GM21529 (cell line): Measurements from ENCODE around the gene TTLL10.
A peak's percentile ranks its signal among the peaks of the same experiment; 100 is the strongest.
"Not testable (repeated sequence)": the region's sequence is repeated elsewhere in the genome, so short reads cannot be mapped to it uniquely, and the experiment has no call there.

Experiments used
- ATAC-seq: cut with Tn5 transposase; IDR thresholded peaks from one replicate; pipeline ENCODE4 v1.9.1; 2021; ENCODE audit not compliant: unreplicated experiment

The TTLL10 gene

DNA sequence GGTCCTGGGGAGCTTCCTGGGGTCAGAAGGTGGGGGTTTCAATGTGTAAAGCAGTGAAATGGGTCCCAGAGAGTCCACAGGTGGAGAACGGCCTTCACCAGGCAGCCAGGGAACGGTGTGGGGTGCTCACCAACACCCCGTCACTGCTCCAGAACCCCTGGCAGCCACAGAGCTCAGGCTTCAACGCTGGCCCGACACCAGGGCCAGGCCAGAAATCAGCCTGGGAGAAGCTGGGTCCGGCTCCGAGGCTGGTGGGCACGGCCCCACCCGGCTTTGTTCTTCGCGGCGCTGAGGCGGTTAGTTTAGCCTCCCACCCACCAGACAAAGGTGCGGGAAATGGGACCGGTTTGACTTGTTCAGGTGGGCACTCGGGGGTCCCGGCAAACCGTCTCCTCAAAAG is 33.0 kb upstream of the TTLL10 start:
- ATAC-seq = no peak

DNA sequence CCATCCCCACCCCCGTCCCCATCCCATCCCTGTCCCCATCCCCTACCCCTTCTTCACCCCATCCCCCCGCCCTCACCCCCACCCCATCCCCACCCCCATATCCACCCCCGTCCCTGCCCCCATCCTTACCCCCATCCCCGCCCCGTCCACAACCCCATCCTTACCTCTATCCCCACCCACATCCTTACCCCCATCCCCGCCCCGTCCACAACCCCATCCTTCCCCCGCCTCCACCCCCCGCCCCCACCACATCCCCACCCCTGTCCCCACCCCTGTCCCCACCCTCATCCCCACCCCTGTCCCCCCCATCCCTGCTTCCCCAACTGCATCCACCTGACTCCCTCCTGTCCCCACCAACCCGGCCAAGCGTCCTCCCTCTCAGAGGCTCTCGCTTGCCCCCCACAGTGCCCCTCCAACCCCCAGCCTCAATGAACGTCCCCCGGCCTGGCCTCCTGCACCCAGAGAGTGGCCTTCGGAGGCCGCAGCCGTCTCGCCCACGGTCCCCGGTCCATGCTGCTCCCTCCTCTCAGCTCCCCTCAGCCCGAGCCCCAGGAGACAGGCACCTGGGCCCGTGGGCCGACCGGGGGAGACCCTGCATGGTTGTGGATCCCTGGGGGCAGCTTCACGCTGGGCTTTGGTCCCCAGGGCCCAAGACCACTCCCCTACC is 32.3 kb upstream of the TTLL10 start:
- ATAC-seq = no peak

DNA sequence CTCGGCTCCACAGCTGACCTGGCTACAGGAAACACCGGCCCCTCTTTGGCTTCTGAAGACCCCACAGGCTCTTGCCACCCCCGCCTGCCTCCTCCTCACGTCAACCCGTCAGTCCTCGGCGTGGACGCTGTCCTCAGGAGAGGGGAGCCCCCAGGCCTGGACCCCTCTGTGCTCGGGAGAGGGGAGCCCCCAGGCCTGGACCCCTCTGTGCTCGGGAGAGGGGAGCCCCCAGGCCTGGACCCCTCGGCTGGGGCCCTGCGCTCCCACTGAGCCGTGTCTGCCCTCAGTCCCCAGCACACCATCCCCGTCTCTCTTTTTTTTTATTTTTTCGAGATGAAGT is 31.8 kb upstream of the TTLL10 start:
- ATAC-seq = no peak

DNA sequence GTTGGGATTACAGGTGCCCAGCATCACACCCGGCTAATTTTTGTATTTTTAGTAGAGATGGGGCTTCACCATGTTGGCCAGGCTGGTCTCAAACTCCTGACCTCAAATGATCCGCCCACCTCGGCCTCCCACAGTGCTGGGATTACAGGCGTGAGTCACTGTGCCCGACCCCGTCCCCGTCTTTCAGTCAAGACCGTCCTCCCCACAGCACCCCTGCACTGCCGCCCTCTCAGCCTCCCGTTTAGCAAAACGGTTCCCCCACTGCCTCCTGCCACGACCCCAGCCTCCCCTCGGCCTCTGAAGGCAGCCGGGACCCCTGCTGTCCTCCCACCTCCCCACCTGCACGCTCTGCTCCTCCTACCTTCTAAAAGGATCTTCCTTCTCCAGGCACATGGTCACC is 31.3 kb upstream of the TTLL10 start:
- not testable (repeated sequence) for ATAC-seq

DNA sequence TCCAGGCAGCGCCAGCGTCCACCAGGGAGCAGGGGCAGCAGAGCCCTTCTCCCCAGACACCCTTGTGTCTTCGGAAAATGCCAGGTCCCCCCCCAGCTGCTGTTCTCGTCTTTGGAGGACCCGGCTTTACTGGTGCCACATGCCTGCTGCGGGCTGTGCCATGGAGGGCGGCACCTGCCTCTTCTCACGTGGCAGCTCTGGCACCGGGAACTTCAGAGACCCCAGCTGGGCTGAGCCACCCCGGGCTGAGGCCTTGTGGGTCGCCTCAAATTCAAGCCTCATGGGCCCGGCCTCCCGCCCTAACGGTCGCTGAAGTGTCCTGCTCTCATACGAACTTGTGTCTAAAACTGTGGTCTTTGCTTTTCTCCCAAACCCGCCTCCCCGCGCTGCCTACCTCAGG is 30.8 kb upstream of the TTLL10 start:
- ATAC-seq = no peak

DNA sequence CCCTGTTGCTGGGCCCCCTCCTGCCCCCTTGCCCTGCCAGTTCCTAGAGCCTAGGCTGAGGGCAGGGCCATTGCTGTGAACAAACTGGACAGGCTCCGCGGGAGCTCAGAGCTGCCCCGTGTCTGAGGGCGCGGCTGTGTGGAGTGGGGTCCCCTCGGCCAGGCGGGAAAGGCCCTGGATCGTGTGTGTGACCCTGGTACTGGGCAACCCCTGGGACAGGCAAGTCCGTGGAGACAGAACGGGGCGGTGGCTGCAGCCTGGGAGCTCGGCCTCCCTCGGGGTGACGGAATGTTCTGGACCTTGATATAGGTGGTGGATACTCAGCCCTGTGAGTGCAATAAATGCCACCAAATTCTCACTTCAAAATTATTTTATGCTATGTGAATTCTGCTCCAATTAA is 30.0 kb upstream of the TTLL10 start:
- ATAC-seq = no peak

DNA sequence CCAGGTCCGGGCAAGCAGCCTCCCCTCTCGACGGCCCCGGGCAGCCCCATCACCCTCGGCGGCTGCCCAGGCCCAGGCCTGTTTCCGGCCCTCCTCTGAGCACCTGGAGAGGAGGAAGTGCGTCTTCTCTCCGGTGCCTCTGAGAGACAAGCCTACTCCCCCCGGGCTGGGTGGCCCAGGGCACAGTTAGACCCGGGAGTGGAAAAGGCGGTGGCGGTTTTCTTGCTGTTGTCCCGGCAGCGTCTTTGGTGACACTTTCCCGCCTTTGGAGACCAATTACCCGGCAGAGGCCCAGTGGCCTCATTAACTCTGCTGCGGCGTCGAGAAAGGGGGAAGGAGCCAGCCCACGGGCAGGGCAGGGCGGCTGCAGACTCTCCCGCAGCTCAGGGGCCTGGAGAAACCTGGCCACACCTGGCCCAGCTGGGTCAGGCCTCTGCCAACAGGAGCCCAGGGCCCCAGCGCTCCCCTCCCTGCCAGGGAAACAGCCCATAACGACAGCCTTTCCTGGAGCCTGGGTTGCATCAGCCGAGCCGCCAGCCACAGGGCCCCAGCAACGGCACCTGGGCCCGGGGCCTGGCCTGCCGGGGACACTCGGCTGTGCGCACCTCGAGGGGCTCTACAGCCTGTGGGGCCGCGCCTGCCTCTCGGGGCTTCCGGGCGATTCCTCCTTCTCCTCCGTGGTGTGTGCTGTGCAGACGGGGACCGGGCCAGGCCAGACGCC is 29.4 kb upstream of the TTLL10 start:
- peak; percentile 63 for ATAC-seq

DNA sequence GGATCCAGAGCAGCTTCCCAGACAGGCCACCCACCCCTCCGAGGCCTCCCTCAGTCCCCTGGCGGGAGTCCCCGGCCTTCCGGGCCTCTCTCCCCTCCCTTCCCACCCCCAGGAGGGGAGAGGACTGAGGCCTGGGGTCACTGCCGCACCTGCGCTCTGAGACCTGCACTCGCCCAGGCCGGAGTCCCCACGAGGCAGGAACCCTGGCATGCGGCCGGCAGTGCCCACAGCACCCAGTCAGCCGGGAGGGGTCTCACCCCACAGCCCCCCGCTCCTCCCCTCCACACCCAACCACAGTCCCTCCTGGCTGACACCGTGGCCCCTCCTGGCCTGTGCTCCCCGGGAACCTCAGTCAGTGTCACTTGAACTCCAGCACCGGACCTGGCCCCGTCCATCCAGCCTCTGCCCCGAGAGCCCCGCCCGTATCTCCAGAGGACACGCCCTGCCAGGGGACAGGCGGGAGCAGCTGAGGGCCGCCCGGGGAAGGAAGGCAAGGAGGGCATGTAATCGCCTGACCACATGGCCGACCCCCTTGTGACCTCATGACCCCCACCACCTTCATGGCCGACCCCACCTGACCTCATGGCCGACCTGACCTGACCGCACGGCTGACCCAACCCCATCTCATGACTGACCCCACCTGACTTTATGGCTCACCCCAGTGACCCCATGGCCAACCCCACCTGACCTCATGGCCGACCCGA is 28.7 kb upstream of the TTLL10 start:
- ATAC-seq = no peak

DNA sequence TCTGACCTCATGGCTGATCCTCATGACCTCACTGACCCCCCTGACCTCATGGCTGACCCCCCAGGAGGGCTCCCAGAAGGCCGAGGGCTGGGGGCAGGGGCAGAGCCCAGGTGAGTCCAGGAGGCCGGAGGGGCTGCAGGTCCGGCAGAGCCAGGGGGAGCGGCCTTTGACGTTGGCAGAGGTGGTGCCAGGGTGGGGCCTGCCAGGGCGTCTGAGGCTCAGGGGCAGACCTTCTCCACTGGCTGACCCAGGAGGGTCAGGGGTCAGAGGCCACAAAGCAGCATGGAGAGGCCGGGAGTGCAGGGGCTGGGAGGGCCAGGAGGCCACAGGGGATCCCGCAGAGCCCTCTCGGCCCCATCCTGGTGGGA is 28.1 kb upstream of the TTLL10 start:
- ATAC-seq = no peak

DNA sequence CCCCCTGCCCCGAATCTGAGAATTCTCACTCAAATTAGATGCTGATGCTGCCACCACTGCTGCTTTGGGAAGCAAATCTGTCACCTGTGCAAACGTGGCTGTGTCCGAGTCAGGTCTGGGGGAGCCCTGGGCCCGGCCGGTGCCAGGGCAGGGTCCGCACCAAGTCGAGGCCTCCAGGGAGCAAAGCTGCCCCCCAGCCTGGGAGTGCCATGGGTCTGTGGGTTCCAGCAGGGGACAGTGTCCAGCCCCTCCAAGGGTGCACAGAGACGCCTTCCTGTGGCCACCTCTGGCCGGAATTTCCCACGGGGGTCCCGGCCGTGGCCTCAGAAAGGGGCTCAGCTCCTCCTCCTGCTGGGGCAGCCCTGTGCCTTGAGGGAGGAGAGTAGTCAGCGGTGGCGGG is 27.7 kb upstream of the TTLL10 start:
- ATAC-seq = no peak

DNA sequence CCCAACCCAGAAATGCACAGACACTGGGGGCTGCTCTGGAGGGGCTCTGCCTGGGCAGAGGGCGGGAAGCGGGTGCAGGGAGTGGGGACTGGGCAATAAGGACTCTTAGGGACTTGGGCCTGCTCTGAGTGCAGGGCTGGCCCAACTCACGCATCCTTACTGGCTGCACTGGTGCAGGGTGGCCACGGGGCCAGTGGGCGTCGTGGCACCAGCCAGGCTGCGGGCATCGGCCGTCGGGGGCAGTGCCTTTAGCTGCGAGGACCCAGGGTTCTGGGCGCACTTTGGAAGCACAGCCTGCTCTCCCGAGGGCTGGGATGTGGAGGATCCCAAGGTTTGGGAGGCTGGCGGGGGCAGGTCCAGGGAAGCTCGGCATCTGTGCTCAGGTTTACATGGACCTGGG is 27.1 kb upstream of the TTLL10 start:
- ATAC-seq = no peak

DNA sequence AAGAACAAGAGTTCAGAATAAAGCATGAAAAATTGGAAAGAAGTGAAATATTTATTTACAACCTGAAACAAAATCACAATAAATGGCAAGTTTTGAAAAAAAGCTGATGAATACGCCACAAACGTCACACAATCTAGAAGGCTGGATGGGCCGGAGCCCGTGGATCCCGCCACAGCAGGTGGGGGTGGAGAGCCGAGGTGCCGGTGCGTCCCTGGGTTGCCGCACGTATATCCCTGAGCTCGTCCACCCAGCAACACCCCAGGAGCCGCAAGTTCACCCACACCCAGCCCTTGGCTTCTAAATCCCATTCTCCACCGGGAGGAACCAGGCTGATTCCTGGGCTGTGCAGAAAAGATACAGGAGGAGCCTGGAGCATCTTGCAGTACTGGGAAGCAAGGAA is 25.6 kb upstream of the TTLL10 start:
- no peak for ATAC-seq

DNA sequence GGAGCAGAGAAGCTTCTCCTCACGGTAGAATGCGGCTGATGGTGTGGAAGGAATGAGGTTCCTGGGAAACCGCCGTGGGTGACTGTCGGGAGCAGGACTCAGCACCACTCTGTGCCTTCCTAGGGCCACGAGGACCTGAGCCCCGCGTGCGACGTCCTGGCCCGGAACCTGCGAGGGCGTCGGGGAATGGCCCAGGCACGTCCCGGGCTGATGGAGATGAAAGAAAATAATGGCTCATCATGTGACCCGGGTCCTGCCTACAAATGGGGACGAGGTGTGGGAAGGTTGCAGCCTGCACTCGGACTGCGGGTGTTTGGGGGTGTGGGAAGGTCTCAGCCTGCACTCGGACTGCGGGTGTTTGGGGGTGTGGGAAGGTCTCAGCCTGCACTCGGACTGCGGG is 25.1 kb upstream of the TTLL10 start:
- ATAC-seq = no peak

DNA sequence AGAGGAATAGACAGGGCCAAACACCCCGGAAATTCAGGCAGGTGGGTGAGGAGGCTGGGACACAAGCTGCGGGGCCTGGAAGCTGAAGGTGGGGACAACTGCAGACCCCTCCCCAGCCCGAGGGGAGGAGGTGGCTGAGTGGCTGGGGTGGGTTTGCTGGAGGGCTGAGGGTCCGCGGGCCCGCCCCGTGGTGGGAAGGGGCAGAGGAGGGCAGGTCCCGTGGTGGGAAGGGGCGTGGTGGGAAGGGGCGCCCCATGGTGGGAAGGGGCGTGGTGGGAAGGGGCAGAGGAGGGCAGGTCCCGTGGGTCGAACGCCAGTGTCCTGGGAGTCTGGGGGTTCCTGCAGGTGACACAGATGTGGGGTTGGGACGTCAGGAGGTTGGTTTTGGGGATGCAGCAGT is 24.3 kb upstream of the TTLL10 start:
- ATAC-seq = no peak

DNA sequence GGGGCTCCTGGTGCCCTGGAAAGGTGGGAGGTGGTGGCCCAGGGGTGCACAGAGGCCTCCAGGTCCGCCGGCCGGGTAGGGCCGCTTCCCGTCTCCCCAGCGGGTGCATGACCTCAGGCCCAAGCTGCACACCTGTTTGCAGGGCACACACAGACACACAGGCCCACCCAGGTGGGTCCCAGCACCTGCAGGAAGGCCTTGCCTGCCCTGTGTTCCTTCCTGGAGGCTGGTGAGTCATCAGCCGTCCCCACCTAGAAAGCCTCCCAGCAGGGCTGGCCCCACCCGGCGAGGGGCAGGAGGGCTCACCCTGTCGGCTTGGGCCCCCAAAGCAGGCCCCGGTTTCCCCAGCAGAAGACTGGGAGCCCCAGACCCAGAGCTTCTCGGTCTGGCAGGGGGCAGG is 23.6 kb upstream of the TTLL10 start:
- ATAC-seq = no peak

DNA sequence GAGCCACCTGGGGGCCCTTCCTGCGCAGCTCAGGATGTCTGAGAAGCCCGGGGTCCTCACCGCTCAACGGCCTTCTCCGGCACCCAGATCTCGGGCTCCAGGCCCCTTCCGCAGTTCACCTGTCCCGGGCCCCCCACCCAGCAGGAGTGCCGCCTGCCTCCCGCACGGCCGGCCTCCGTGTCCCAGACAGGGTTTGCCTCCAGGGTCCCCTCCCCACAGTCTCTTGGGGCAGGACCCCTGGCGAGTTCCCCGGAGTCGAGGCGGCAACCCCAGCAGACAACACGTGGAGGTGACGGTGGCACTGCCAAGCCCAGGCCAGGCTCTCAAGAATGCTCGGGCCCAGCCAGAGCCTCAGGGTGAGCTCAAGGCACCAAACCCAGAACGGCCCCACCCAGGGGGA is 22.4 kb upstream of the TTLL10 start:
- no peak for ATAC-seq

DNA sequence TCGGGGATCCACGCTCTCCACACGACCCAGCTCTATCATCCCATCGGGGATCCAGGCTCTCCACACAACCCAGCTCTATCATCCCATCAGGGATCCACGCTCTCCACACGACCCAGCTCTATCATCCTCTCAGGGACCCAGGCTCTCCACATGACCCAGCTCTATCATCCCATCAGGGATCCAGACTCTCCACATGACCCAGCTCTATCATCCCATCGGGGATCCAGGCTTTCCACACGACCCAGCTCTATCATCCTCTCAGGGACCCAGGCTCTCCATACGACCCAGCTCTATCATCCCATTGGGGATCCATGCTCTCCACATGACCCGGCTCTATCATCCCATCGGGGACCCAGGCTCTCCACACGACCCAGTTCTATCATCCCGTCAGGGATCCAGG is 21.2 kb upstream of the TTLL10 start:
- not testable (repeated sequence) for ATAC-seq

DNA sequence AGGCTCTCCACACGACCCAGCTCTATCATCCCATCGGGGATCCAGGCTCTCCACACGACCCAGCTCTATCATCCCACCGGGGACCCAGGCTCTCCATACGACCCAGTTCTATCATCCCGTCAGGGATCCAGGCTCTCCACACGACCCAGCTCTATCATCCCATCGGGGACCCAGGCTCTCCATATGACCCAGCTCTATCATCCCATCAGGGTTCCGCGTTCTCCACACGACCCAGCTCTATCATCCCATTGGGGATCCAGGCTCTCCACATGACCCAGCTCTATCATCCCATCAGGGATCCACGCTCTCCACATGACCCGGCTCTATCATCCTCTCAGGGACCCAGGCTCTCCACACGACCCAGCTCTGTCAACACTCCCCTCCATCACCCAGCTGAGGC is 20.5 kb upstream of the TTLL10 start:
- not testable (repeated sequence) for ATAC-seq

DNA sequence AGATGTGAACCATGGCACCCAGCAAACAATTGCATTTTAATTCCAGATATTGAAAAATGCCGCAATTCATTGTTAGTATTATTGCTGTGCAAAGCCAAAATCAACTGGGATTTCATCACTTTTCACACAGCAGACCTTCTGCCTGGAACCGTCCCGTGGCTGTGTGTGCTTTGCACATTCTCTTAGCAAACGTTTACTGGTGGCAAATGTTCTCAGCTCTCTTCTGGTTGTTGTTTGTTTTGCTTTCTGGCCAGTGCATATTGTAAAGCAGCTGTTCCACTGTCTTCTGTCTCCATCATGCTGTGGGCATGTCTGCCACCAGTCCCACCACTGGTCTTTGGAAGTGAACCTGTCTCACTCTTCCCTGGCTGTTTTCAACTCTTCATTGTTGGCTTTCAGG is 19.8 kb upstream of the TTLL10 start:
- ATAC-seq = no peak

DNA sequence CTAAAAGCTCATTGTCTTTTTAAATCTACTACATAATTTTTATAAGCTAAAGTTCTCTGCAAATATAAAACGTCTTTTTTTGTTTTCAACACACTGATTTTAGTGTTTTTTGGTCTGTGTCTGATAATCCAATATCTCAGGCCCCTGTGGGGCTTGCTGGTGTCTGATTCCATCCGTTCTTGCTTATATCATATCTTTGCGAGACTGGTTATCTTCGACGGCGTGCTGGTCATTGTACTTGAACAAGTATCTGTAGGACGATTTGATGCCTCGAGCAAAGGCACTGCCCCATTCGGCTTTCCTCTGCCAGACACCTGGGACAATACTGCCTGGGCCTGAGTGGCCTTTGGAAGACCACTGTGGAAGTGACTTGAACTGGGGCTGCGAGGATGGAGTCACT is 18.4 kb upstream of the TTLL10 start:
- ATAC-seq = no peak

DNA sequence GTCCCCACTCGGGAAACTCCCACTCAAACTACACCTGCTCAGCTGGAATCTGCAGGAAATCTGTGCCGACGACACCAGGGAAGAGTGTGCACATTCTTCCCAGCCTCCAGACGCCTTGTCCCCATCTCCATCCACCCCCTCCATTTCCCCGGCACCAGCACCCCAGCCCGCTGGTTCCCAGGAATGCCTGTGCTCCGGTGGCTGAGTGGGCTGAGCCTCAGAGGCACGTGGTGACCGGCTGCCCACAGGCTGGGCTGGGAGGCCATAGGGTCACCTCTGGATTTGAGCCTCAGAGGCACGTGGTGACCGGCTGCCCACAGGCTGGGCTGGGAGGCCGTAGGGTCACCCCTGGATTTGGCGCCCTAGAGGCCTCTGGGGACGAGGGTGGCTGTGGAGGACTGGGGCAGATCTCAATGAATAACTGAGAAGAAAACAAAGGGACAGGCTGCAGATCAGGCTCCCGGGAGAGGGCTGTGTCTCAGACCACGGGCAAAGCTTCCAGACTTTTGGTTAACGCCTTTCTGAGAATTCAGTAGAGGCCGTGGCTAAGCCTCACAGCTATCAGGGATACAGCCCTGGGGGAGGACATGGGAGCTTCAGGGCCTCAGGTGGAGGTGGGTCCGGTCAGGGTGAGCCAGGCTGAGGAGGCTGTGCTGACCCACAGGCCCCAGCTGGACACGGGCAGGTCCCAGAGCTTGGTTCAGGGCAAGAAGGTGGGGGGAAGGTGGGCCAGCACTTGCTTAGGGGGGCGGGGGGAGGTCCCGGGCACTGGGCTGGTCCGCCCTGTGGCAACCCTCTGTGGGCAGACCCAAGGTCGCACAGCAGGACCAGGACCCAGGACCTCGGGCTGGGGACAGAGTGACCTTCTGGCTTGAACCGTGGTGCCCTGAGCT is 17.3 kb upstream of the TTLL10 start:
- no peak for ATAC-seq

DNA sequence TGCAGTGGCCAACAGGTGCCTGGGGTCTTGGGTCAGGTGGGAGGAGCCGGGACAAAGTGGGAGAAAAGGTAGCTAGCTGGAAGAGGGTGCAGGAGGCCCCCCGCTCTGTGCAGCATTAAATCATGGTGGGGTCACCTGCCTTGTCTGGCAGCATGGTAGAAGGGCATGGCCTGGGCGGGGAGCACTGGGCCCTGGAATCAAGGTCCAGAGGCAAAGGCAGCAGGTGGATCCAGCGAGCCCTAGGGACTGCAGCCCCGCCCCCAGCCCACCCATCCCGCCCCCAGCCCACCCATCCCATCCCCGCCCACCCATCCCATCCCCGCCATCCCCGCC is 16.7 kb upstream of the TTLL10 start:
- no peak for ATAC-seq
